HepG2 (cell line): ENCODE measurements around the gene ZFPM1. TPM values are rescaled to one million over a fixed set of nuclear protein-coding genes. Genes with fewer than 3 reads are reported as not detected.

Experiments
- ATAC-seq: fragments of 200-7000 bp; cut with Tn5 transposase; 3 replicates; pipeline ENCODE4 v1.9.1; 2020; ENCODE audit warnings: mild to moderate bottlenecking, moderate library complexity
- BruUV-seq: library from RNA; stranded (reverse); fragments of 400-500 nt; replicated peaks from 2 replicates; lab custom pipeline; 2021; lab: Mats Ljungman, UMichigan
- CTCF ChIA-PET: fragments of 300-600 bp; formaldehyde crosslinking; extraction: SDS; loops from one replicate; lab custom pipeline; 2021; ENCODE audit warnings: low total read pairs, inconsistent platforms, low intra/inter-chr PET ratio; lab: Yijun Ruan, JAX
- POLR2A ChIA-PET: fragments of 350-600 bp; sonication (Branson Sonifier 250); formaldehyde crosslinking; loops from one replicate; lab custom pipeline; 2020; ENCODE audit warnings: antibody characterized with exemption, inconsistent platforms; lab: Yijun Ruan, JAX
- DNase-seq: peaks from one replicate; pipeline ENCODE4 v3.0.0-alpha.2; 2015; ENCODE audit warnings: low spot score
- FAIRE-seq: peaks from 3 replicates; lab custom pipeline; 2011; peaks lifted over from hg19 to GRCh38; lab: Jason Lieb, UNC
- H2AFZ ChIP-seq: one replicate; pipeline ENCODE4 v1.6.1; 2011; ENCODE audit warnings: low read length, inconsistent platforms
- H3K27ac ChIP-seq: fragments of 300-600 bp; 3 replicates; pipeline ENCODE4 v1.8.0; 2011; ENCODE audit warnings: mixed run types, mild to moderate bottlenecking, mixed read lengths, low read length, inconsistent platforms; ENCODE audit not compliant: insufficient read depth; ENCODE audit errors: extremely low read length
- H3K27me3 ChIP-seq, 2 experiments: fragments of 200-600 bp in 1 of 2; 2 replicates in 1 of 2; 3 replicates in 1 of 2; pipeline versions ENCODE4 v1.6.0 to v1.8.0; 2011; ENCODE audit warnings: low read length in 2 of 2, mild to moderate bottlenecking in 2 of 2, moderate library complexity in 2 of 2, inconsistent platforms in 1 of 2; ENCODE audit not compliant: insufficient read depth in 2 of 2, control insufficient read depth in 1 of 2
- H3K36me3 ChIP-seq, 2 experiments: fragments of 200-600 bp in 1 of 2; replicated peaks in 1 of 2; 2 replicates in 1 of 2; 3 replicates in 1 of 2; pipeline versions ENCODE4 v1.5.1 to v1.8.0; 2011; ENCODE audit warnings: low read length in 2 of 2, inconsistent platforms in 1 of 2; ENCODE audit not compliant: insufficient read depth in 2 of 2, control insufficient read depth in 1 of 2
- H3K4me1 ChIP-seq: 2 replicates; pipeline ENCODE4 v1.5.1; 2012; ENCODE audit warnings: low read length, inconsistent platforms; ENCODE audit not compliant: insufficient read depth
- H3K4me2 ChIP-seq: 2 replicates; pipeline ENCODE4 v1.6.0; 2011; ENCODE audit warnings: low read depth, low read length, inconsistent platforms
- H3K4me3 ChIP-seq, 3 experiments: fragments of 200-600 bp in 1 of 3; sonication (generic), shearing (Covaris generic) in 1 of 3; replicated peaks in 1 of 3; 2 replicates each; pipeline ENCODE4 v1.5.1; 2011 to 2016; ENCODE audit warnings: low read length in 3 of 3, inconsistent platforms in 2 of 3, low read depth in 2 of 3, mild to moderate bottlenecking in 2 of 3, control low read depth in 1 of 3, mixed read lengths in 1 of 3; ENCODE audit not compliant: insufficient read depth in 1 of 3
- H3K79me2 ChIP-seq: one replicate; pipeline ENCODE4 v1.6.1; 2011; ENCODE audit warnings: low read length, inconsistent platforms; ENCODE audit not compliant: insufficient read depth
- H3K9ac ChIP-seq: 2 replicates; pipeline ENCODE4 v1.6.0; 2011; ENCODE audit warnings: mild to moderate bottlenecking, low read depth, low read length, inconsistent platforms; ENCODE audit not compliant: insufficient read depth
- H3K9me3 ChIP-seq: 2 replicates; pipeline ENCODE4 v1.5.1; 2012; ENCODE audit warnings: mild to moderate bottlenecking, low read length
- H4K20me1 ChIP-seq: 2 replicates; pipeline ENCODE4 v1.6.0; 2011; ENCODE audit warnings: inconsistent platforms, mild to moderate bottlenecking, low read length, moderate library complexity; ENCODE audit not compliant: insufficient read depth
- CC2D1A ChIP-seq: sonication (generic); formaldehyde crosslinking; IDR thresholded peaks from 2 replicates; pipeline ENCODE4 v1.8.1; 2023; ENCODE audit warnings: mild to moderate bottlenecking, missing genetic modification reagents
- FOXO4 ChIP-seq: sonication (generic); formaldehyde crosslinking; conservative IDR thresholded peaks from 2 replicates; pipeline ENCODE4 v1.8.1; 2023; ENCODE audit warnings: missing genetic modification reagents
- HNF1B ChIP-seq: sonication (generic); formaldehyde crosslinking; IDR thresholded peaks from 2 replicates; pipeline ENCODE4 v1.5.1; 2020; ENCODE audit warnings: mild to moderate bottlenecking, moderate library complexity, missing genetic modification reagents
- HOXA5 ChIP-seq: sonication (generic); formaldehyde crosslinking; IDR thresholded peaks from 2 replicates; pipeline ENCODE4 v1.4.0; 2020; ENCODE audit warnings: missing genetic modification reagents
- MAFG ChIP-seq: sonication (generic); formaldehyde crosslinking; IDR thresholded peaks from 2 replicates; pipeline ENCODE4 v1.5.1; 2020; ENCODE audit warnings: mild to moderate bottlenecking, missing genetic modification reagents
- NKX3-1 ChIP-seq: sonication (generic); formaldehyde crosslinking; IDR thresholded peaks from 2 replicates; pipeline ENCODE4 v1.5.0; 2020; ENCODE audit warnings: missing genetic modification reagents
- POLR2AphosphoS5 ChIP-seq: IDR thresholded peaks from 2 replicates; pipeline ENCODE4 v1.6.1; 2012; ENCODE audit warnings: low read depth, low read length
- STAG1 ChIP-seq: sonication (generic); formaldehyde crosslinking; IDR thresholded peaks from 2 replicates; pipeline ENCODE4 v1.4.0; 2020; ENCODE audit warnings: missing genetic modification reagents
- THYN1 ChIP-seq: sonication (generic); formaldehyde crosslinking; IDR thresholded peaks from 2 replicates; pipeline ENCODE4 v1.8.1; 2023; ENCODE audit warnings: low read depth, mild to moderate bottlenecking, moderate library complexity, missing genetic modification reagents, borderline replicate concordance
- ZBTB37 ChIP-seq: sonication (generic); formaldehyde crosslinking; IDR thresholded peaks from 2 replicates; pipeline ENCODE4 v1.4.0; 2020; ENCODE audit warnings: mild to moderate bottlenecking, missing genetic modification reagents
- ZNF121 ChIP-seq: sonication (generic); formaldehyde crosslinking; IDR thresholded peaks from 2 replicates; pipeline ENCODE4 v1.5.0; 2020; ENCODE audit warnings: mild to moderate bottlenecking, missing genetic modification reagents
- ZNF710 ChIP-seq: sonication (generic); formaldehyde crosslinking; IDR thresholded peaks from 2 replicates; pipeline ENCODE4 v1.5.0; 2020; ENCODE audit warnings: mild to moderate bottlenecking, missing genetic modification reagents, borderline replicate concordance
- ZNF768 ChIP-seq: sonication (generic); formaldehyde crosslinking; IDR thresholded peaks from 2 replicates; pipeline ENCODE4 v1.4.0; 2020; ENCODE audit warnings: missing genetic modification reagents
- WGBS: methylation state at CpG from one replicate; pipeline ENCODE4 v1.1.6; 2017; ENCODE audit warnings: low lambda C conversion rate; 5-methylcytosine and 5-hydroxymethylcytosine counted together
- in situ Hi-C: cut with HindIII; loops from 2 replicates; pipeline ENCODE4 v1.10.0; 2017; ENCODE audit warnings: low pct_unique_long_range_greater_than_20kb; ENCODE audit not compliant: extremely low pct_ligation_motif_present
- intact Hi-C: fragments of 100-400 bp; cut with micrococcal nuclease; formaldehyde crosslinking; loops from one replicate; pipeline ENCODE4 v1.10.0; 2022; ENCODE audit not compliant: unreplicated experiment
- polyA plus RNA-seq, 8 experiments: library from polyadenylated mRNA; depleted of rRNA in 3 of 8; stranded (reverse) in 7 of 8; unstranded in 1 of 8; fragments of >200 nt; fragmentation: Illumina TruSeq in 4 of 8; extraction: Trizol in 4 of 8; gene quantifications; 2 replicates each; pipeline versions ENCODE4 v1.2.1 to v1.2.3, GENCODE V29; 2011 to 2016; ENCODE audit warnings: low read depth in 4 of 8, missing spikeins in 1 of 8, mixed read lengths in 1 of 8; ENCODE audit not compliant: insufficient read depth in 1 of 8
- total RNA-seq, 5 experiments: library from RNA; depleted of rRNA; stranded (reverse); fragments of >200 nt; fragmentation: Illumina TruSeq; extraction: Trizol; gene quantifications; 2 replicates each; pipeline ENCODE4 v1.2.3, GENCODE V29; 2016; ENCODE audit warnings: low read depth in 1 of 5

The ZFPM1 gene
- total and polyA plus RNA-seq, 2 of the 13 experiments (the other 11 are each of a cell fraction or from before 2014, with no cell fraction given): 1.3 to 3.8 TPM

- no peaks in the 10 kb centered on the region for H3K36me3 ChIP-seq
- no peak overlapping the region for H3K9ac ChIP-seq
- no peaks in the 10 kb centered on the region for H3K79me2 ChIP-seq
- no peak for FAIRE-seq
- DNase-seq: no peak
- H3K4me3 ChIP-seq: no peak overlapping the region
- peaks cover 49 to 83% of the 10 kb centered on the region in 2 experiments for H3K27me3 ChIP-seq
- in situ Hi-C loops (no loop called here), intact Hi-C loops (no loop called here)
- no peak overlapping the region for H3K27ac ChIP-seq
- CTCF ChIA-PET: no interaction called here
- no peaks in the 10 kb centered on the region for H3K4me1 ChIP-seq
- no peaks in the 10 kb centered on the region for H3K9me3 ChIP-seq
- POLR2A ChIA-PET: no interaction called here
- no peak overlapping the region for H3K4me2 ChIP-seq
- WGBS: 32% methylated on average over 3 of the region's 13 CpGs
- ATAC-seq: no peak
- no TSS peak for BruUV-seq
- TF ChIP-seq ZNF768 (CRISPR knock-in tag): peak; percentile 97
- TF ChIP-seq NKX3-1 (CRISPR knock-in tag): no peak
- H4K20me1 ChIP-seq: peaks cover 5% of the 10 kb centered on the region; the same call in 1 of the 2 replicates
- H2AFZ ChIP-seq: no peak overlapping the region
Measured at GRCh38 chr16:88426018-88426417, 27.1 kb upstream of the ZFPM1 start.

GRCh38 chr16:88427376-88427775, 25.7 kb upstream of the ZFPM1 start:
- no peaks in the 10 kb centered on the region for H3K4me1 ChIP-seq
- POLR2A ChIA-PET: no interaction called here
- CTCF ChIA-PET: no interaction called here
- TF ChIP-seq FOXO4 (CRISPR knock-in tag): no peak
- no peak for TF ChIP-seq HOXA5
- no peak for TF ChIP-seq ZNF121 (CRISPR knock-in tag)
- no peak for TF ChIP-seq ZNF710 (CRISPR knock-in tag)
- no peak for TF ChIP-seq POLR2AphosphoS5
- no peak for TF ChIP-seq CC2D1A (CRISPR knock-in tag)
- TF ChIP-seq MAFG (CRISPR knock-in tag): no peak
- no peak for TF ChIP-seq HNF1B (CRISPR knock-in tag)
- no peak for TF ChIP-seq THYN1
- no peak for TF ChIP-seq ZBTB37 (CRISPR knock-in tag)
- no peak for TF ChIP-seq STAG1 (CRISPR knock-in tag)

More at GRCh38 chr16:88427376-88427775, 25.7 kb upstream of the ZFPM1 start:
- H3K9me3 ChIP-seq: no peaks in the 10 kb centered on the region
- H3K9ac ChIP-seq: no peak overlapping the region
- peaks cover 51 to 90% of the 10 kb centered on the region in 2 experiments for H3K27me3 ChIP-seq
- no peak for DNase-seq
- intact Hi-C loops (no loop called here), in situ Hi-C loops (no loop called here)
- FAIRE-seq: no peak
- H2AFZ ChIP-seq: no peak overlapping the region
- no peak for ATAC-seq
- H3K4me2 ChIP-seq: no peak overlapping the region
- no peak overlapping the region for H3K27ac ChIP-seq
- H3K79me2 ChIP-seq: no peaks in the 10 kb centered on the region
- peaks cover 5% of the 10 kb centered on the region; the same call in 1 of the 2 replicates for H4K20me1 ChIP-seq
- H3K4me3 ChIP-seq: no peak overlapping the region
- BruUV-seq: no TSS peak
- 4% methylated on average over 5 of the region's 19 CpGs for WGBS
- no peaks in the 10 kb centered on the region for H3K36me3 ChIP-seq
